PFSK-1 (cell line): Measurements from ENCODE around the gene THAP5.

Source experiments
- FOXP2 ChIP-seq: optimal IDR thresholded peaks from 2 replicates; pipeline ENCODE3; 2011; ENCODE audit warnings: borderline replicate concordance, control low read depth, inconsistent platforms; ENCODE audit not compliant: insufficient read depth; ENCODE audit errors: extremely low read length, extremely low read depth
- POLR2AphosphoS5 ChIP-seq: IDR thresholded peaks from 2 replicates; pipeline ENCODE4 v1.6.1; 2012; ENCODE audit warnings: low read depth, mild to moderate bottlenecking, control low read depth, low read length, moderate library complexity
- REST ChIP-seq, 2 experiments: IDR thresholded peaks; 2 replicates each; pipeline versions ENCODE4 v1.6.1 to v1.8.0; 2011 to 2012; ENCODE audit warnings: low read depth in 2 of 2, low read length in 2 of 2, control low read depth in 1 of 2, inconsistent platforms in 1 of 2, mild to moderate bottlenecking in 1 of 2, moderate library complexity in 1 of 2; ENCODE audit not compliant: insufficient read depth in 1 of 2
- SIN3A ChIP-seq: IDR thresholded peaks from 2 replicates; pipeline ENCODE4 v1.6.1; 2012; ENCODE audit warnings: mild to moderate bottlenecking, low read length, moderate library complexity, borderline replicate concordance; ENCODE audit not compliant: insufficient read depth
- TAF1 ChIP-seq: IDR thresholded peaks from 2 replicates; pipeline ENCODE4 v1.6.1; 2012; ENCODE audit warnings: low read length, control low read depth, borderline replicate concordance; ENCODE audit not compliant: insufficient read depth

The THAP5 gene

DNA sequence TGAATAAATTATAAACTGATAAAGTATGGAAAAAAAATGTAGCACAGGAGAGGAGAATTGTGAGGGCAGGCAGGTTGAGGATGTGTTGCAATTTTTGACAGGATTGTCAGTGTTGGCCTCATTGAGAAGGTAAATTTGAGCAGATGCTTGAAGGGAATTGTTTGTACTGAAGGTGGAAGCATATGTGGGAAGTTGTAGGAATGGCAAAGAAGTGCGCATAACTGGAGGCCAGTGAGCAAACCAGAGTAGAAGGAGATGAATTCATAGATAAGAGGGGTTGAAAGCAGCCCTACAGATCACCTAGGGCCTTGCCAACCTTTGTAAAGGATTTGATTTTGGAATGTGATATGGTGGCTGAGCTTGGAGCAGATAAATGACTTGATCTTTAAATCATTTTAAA, 6.6 kb upstream of the THAP5 start:
- TF ChIP-seq TAF1: no peak
- no peak for TF ChIP-seq REST (IDR thresholded peaks at IDR 0.05; ENCODE audit: insufficient read depth in 1 of 2, low read depth in 2 of 2, low read length in 2 of 2)

DNA sequence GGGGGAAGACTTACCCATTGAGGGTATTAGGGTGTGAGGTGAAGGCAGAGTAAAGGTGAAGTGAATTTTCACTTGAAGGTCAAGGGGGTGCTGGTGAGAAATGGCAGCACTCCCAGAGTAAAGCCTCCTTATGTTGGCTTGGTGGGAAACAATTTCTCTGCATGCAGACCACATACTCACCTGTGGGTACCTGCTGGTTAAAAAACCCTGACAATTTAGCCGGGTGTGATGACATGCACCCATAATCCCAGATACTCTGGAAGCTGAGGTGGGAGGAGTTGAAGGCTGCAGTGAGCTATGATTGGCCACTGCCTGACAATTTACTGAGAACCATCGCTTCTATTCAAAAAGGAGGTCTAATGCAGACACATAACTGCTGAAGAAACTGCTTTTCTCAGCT, 5.7 kb upstream of the THAP5 start:
- TF ChIP-seq TAF1: no peak
- no peak for TF ChIP-seq SIN3A
- TF ChIP-seq FOXP2: no peak
- no peak for TF ChIP-seq REST (IDR thresholded peaks at IDR 0.05; ENCODE audit: insufficient read depth in 1 of 2, low read depth in 2 of 2, low read length in 2 of 2)
- TF ChIP-seq POLR2AphosphoS5: no peak

GRCh38 chr7:108572480-108572879, 3.0 kb upstream of the THAP5 start:
- no peak for TF ChIP-seq FOXP2

- TF ChIP-seq POLR2AphosphoS5 (no peak), SIN3A (peak; percentile 35; the same call in 1 of the 2 replicates)
Measured at GRCh38 chr7:108570146-108570755, 745 bp upstream of the THAP5 start.

- no peak for TF ChIP-seq REST (IDR thresholded peaks at IDR 0.05; ENCODE audit: insufficient read depth in 1 of 2, low read depth in 2 of 2, low read length in 2 of 2)
- no peak for TF ChIP-seq TAF1
- TF ChIP-seq SIN3A: no peak
- TF ChIP-seq POLR2AphosphoS5: no peak
- TF ChIP-seq FOXP2: no peak
Measured at GRCh38 chr7:108568801-108569380, 615 bp downstream of the THAP5 start.

DNA sequence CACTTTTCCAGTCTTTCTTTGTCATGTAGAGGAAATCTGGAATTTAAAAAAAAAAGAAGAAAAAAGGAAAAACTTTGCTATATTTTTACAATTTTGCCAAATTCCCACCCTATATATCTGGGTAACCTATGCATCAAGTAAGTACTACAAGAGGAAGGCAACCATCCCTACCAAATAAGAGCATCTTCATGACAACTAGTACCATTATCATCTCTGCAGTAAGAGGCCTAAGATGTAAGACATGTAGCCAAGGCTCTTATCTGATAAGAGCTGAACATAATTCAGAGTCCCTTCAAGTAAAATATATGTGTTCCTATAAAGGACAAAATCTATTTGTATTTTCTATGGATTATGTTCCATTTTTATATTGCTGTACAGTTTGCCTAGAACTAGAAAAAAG, 3.5 kb downstream of the THAP5 start:
- TF ChIP-seq POLR2AphosphoS5: no peak
- TF ChIP-seq FOXP2: no peak
- no peak for TF ChIP-seq REST (IDR thresholded peaks at IDR 0.05; ENCODE audit: insufficient read depth in 1 of 2, low read depth in 2 of 2, low read length in 2 of 2)
- TF ChIP-seq TAF1: no peak
- TF ChIP-seq SIN3A: no peak
